ENCODE data around the gene LDAH.

The LDAH gene

GRCh38 chr2:20675701-20676352 lies 147.1 kb downstream of the LDAH start:
- peaks cover 14% of the 10 kb centered on the region for H3K4me1 ChIP-seq (ENCODE audit: control insufficient read depth, insufficient read depth, low read length)

GRCh38 chr2:20674974-20675679 lies 147.8 kb downstream of the LDAH start:
- Histone ChIP-seq H3K4me3 (ENCODE audit: low read length) (no peak overlapping the region), H3K36me3 (ENCODE audit: control insufficient read depth, insufficient read depth, low read length) (no peaks in the 10 kb centered on the region), H3K9me3 (ENCODE audit: control insufficient read depth, low read length) (no peaks in the 10 kb centered on the region), H3K9ac (ENCODE audit: low read length) (no peak overlapping the region), H3K27me3 (ENCODE audit: control insufficient read depth, insufficient read depth, low read length) (peaks cover 50% of the 10 kb centered on the region), H3K4me1 (ENCODE audit: control insufficient read depth, insufficient read depth, low read length) (peaks cover 14% of the 10 kb centered on the region)

More at GRCh38 chr2:20675701-20676352, 147.1 kb downstream of the LDAH start:
- no peak overlapping the region for H3K9ac ChIP-seq (ENCODE audit: low read length)
- no peak overlapping the region for H3K4me3 ChIP-seq (ENCODE audit: low read length)
- H3K36me3 ChIP-seq (ENCODE audit: control insufficient read depth, insufficient read depth, low read length) = no peaks in the 10 kb centered on the region
- H3K27me3 ChIP-seq (ENCODE audit: control insufficient read depth, insufficient read depth, low read length) = peaks cover 43% of the 10 kb centered on the region
- no peaks in the 10 kb centered on the region for H3K9me3 ChIP-seq (ENCODE audit: control insufficient read depth, low read length)

- peaks cover 57% of the 10 kb centered on the region for H3K27me3 ChIP-seq (ENCODE audit: control insufficient read depth, insufficient read depth, low read length)
- H3K9me3 ChIP-seq (ENCODE audit: control insufficient read depth, low read length) = no peaks in the 10 kb centered on the region
- H3K4me1 ChIP-seq (ENCODE audit: control insufficient read depth, insufficient read depth, low read length) = peaks cover 14% of the 10 kb centered on the region
- no peak overlapping the region for H3K9ac ChIP-seq (ENCODE audit: low read length)
- no peak overlapping the region for H3K4me3 ChIP-seq (ENCODE audit: low read length)
- H3K36me3 ChIP-seq (ENCODE audit: control insufficient read depth, insufficient read depth, low read length) = no peaks in the 10 kb centered on the region
Measured at GRCh38 chr2:20674309-20674965, 148.5 kb downstream of the LDAH start.

GRCh38 chr2:20673686-20674308 lies 149.1 kb downstream of the LDAH start:
- H3K9me3 ChIP-seq (ENCODE audit: control insufficient read depth, low read length) = no peaks in the 10 kb centered on the region
- peaks cover 63% of the 10 kb centered on the region for H3K27me3 ChIP-seq (ENCODE audit: control insufficient read depth, insufficient read depth, low read length)
- H3K4me3 ChIP-seq (ENCODE audit: low read length) = no peak overlapping the region
- H3K9ac ChIP-seq (ENCODE audit: low read length) = no peak overlapping the region
- peaks cover 14% of the 10 kb centered on the region for H3K4me1 ChIP-seq (ENCODE audit: control insufficient read depth, insufficient read depth, low read length)
- no peaks in the 10 kb centered on the region for H3K36me3 ChIP-seq (ENCODE audit: control insufficient read depth, insufficient read depth, low read length)

GRCh38 chr2:20672201-20672951 lies 150.5 kb downstream of the LDAH start:
- Histone ChIP-seq H3K27me3 (ENCODE audit: control insufficient read depth, insufficient read depth, low read length) (peaks cover 77% of the 10 kb centered on the region), H3K9me3 (ENCODE audit: control insufficient read depth, low read length) (no peaks in the 10 kb centered on the region), H3K4me1 (ENCODE audit: control insufficient read depth, insufficient read depth, low read length) (peaks cover 19% of the 10 kb centered on the region), H3K36me3 (ENCODE audit: control insufficient read depth, insufficient read depth, low read length) (no peaks in the 10 kb centered on the region), H3K9ac (ENCODE audit: low read length) (no peak overlapping the region), H3K4me3 (ENCODE audit: low read length) (no peak overlapping the region)

- no peak overlapping the region for H3K4me3 ChIP-seq (ENCODE audit: low read length)
- peaks cover 21% of the 10 kb centered on the region for H3K4me1 ChIP-seq (ENCODE audit: control insufficient read depth, insufficient read depth, low read length)
- H3K9ac ChIP-seq (ENCODE audit: low read length) = no peak overlapping the region
- no peaks in the 10 kb centered on the region for H3K9me3 ChIP-seq (ENCODE audit: control insufficient read depth, low read length)
- peaks cover 79% of the 10 kb centered on the region for H3K27me3 ChIP-seq (ENCODE audit: control insufficient read depth, insufficient read depth, low read length)
- H3K36me3 ChIP-seq (ENCODE audit: control insufficient read depth, insufficient read depth, low read length) = no peaks in the 10 kb centered on the region
Measured at GRCh38 chr2:20671736-20672080, 151.2 kb downstream of the LDAH start.

GRCh38 chr2:20671036-20671735 lies 151.7 kb downstream of the LDAH start:
- H3K4me1 ChIP-seq (ENCODE audit: control insufficient read depth, insufficient read depth, low read length) = peaks cover 22% of the 10 kb centered on the region
- H3K36me3 ChIP-seq (ENCODE audit: control insufficient read depth, insufficient read depth, low read length) = no peaks in the 10 kb centered on the region
- H3K4me3 ChIP-seq (ENCODE audit: low read length) = no peak overlapping the region
- peaks cover 84% of the 10 kb centered on the region for H3K27me3 ChIP-seq (ENCODE audit: control insufficient read depth, insufficient read depth, low read length)
- no peaks in the 10 kb centered on the region for H3K9me3 ChIP-seq (ENCODE audit: control insufficient read depth, low read length)
- no peak overlapping the region for H3K9ac ChIP-seq (ENCODE audit: low read length)

- Histone ChIP-seq H3K9me3 (ENCODE audit: control insufficient read depth, low read length) (no peaks in the 10 kb centered on the region), H3K36me3 (ENCODE audit: control insufficient read depth, insufficient read depth, low read length) (no peaks in the 10 kb centered on the region), H3K4me3 (ENCODE audit: low read length) (no peak overlapping the region), H3K27me3 (ENCODE audit: control insufficient read depth, insufficient read depth, low read length) (peaks cover 91% of the 10 kb centered on the region), H3K9ac (ENCODE audit: low read length) (no peak overlapping the region), H3K4me1 (ENCODE audit: control insufficient read depth, insufficient read depth, low read length) (peaks cover 20% of the 10 kb centered on the region)
Measured at GRCh38 chr2:20670315-20671035, 152.4 kb downstream of the LDAH start.

GRCh38 chr2:20669562-20670314 lies 153.2 kb downstream of the LDAH start:
- H3K4me1 ChIP-seq (ENCODE audit: control insufficient read depth, insufficient read depth, low read length) = peaks cover 21% of the 10 kb centered on the region
- no peaks in the 10 kb centered on the region for H3K9me3 ChIP-seq (ENCODE audit: control insufficient read depth, low read length)
- peaks cover 94% of the 10 kb centered on the region for H3K27me3 ChIP-seq (ENCODE audit: control insufficient read depth, insufficient read depth, low read length)
- H3K9ac ChIP-seq (ENCODE audit: low read length) = no peak overlapping the region
- H3K4me3 ChIP-seq (ENCODE audit: low read length) = no peak overlapping the region
- H3K36me3 ChIP-seq (ENCODE audit: control insufficient read depth, insufficient read depth, low read length) = no peaks in the 10 kb centered on the region

- Histone ChIP-seq H3K9me3 (ENCODE audit: control insufficient read depth, low read length) (no peaks in the 10 kb centered on the region), H3K4me3 (ENCODE audit: low read length) (no peak overlapping the region), H3K36me3 (ENCODE audit: control insufficient read depth, insufficient read depth, low read length) (no peaks in the 10 kb centered on the region), H3K4me1 (ENCODE audit: control insufficient read depth, insufficient read depth, low read length) (peaks cover 21% of the 10 kb centered on the region), H3K9ac (ENCODE audit: low read length) (no peak overlapping the region), H3K27me3 (ENCODE audit: control insufficient read depth, insufficient read depth, low read length) (peaks cover 94% of the 10 kb centered on the region)
Measured at GRCh38 chr2:20668871-20669475, 153.9 kb downstream of the LDAH start.
